Head of caudate nucleus (tissue), 42 donors: ENCODE results near the gene MYO16.
"Not testable (repeated sequence)": the region's sequence is repeated elsewhere in the genome, so short reads cannot be mapped to it uniquely, and the experiment has no call there.

Experiments
- DNase-seq, 42 donors: peaks; one replicate each; pipeline versions ENCODE4 v3.0.0 to v3.0.0-alpha.2; 2020 to 2021; ENCODE audit warnings: mixed read lengths in 7 of 42
- intact Hi-C: fragments of 100-400 bp; cut with DNase I; formaldehyde crosslinking; loops from one replicate; pipeline ENCODE4 v1.15.0; 2022

The MYO16 gene

GRCh38 chr13:108987517-108987916 is 358.1 kb downstream of the MYO16 start:
- DNase-seq, result no peak
- intact Hi-C loops, result no loop called here

- DNase-seq, result no peak
- intact Hi-C loops, result no loop called here
Measured at GRCh38 chr13:108987944-108988343, 358.5 kb downstream of the MYO16 start.

GRCh38 chr13:108991416-108991815 is 362.0 kb downstream of the MYO16 start:
- intact Hi-C loops, DNase-seq: not testable (repeated sequence)

- peak in 6 of 42 donors; percentile 14 to 47 (median 24) for DNase-seq
- intact Hi-C loops, result no loop called here
Measured at GRCh38 chr13:108993346-108993745, 363.9 kb downstream of the MYO16 start.

- no peak for DNase-seq
- intact Hi-C loops, result no loop called here
Measured at GRCh38 chr13:108996430-108996829, 367.0 kb downstream of the MYO16 start.

GRCh38 chr13:109000207-109000606 is 370.8 kb downstream of the MYO16 start:
- no peak for DNase-seq
- intact Hi-C loops, result no loop called here

GRCh38 chr13:109002934-109003333 is 373.5 kb downstream of the MYO16 start:
- DNase-seq, result no peak
- intact Hi-C loops, result no loop called here

GRCh38 chr13:109007946-109008345 is 378.5 kb downstream of the MYO16 start:
- intact Hi-C loops, result no loop called here
- no peak for DNase-seq

- no peak for DNase-seq
- intact Hi-C loops, result no loop called here
Measured at GRCh38 chr13:109009756-109010155, 380.3 kb downstream of the MYO16 start.

- DNase-seq, result no peak
- intact Hi-C loops, result no loop called here
Measured at GRCh38 chr13:109010912-109011311, 381.5 kb downstream of the MYO16 start.

GRCh38 chr13:109012115-109012514 is 382.7 kb downstream of the MYO16 start:
- intact Hi-C loops, result no loop called here
- DNase-seq, result no peak

- no peak for DNase-seq
- intact Hi-C loops, result no loop called here
Measured at GRCh38 chr13:109021558-109021957, 392.1 kb downstream of the MYO16 start.

GRCh38 chr13:109024611-109025010 is 395.2 kb downstream of the MYO16 start:
- DNase-seq, result no peak
- intact Hi-C loops, result no loop called here

GRCh38 chr13:109026266-109026665 is 396.9 kb downstream of the MYO16 start:
- DNase-seq, result no peak
- intact Hi-C loops, result no loop called here

GRCh38 chr13:109028624-109029023 is 399.2 kb downstream of the MYO16 start:
- no peak for DNase-seq
- intact Hi-C loops, result no loop called here

GRCh38 chr13:109033090-109033489 is 403.7 kb downstream of the MYO16 start:
- no peak for DNase-seq

GRCh38 chr13:109036078-109036780 is 406.8 kb downstream of the MYO16 start:
- peak in 1 of 42 donors; percentile 22 for DNase-seq
- intact Hi-C loops, result no loop called here

More at GRCh38 chr13:109033090-109033489, 403.7 kb downstream of the MYO16 start:
- intact Hi-C loops, result no loop called here

- DNase-seq, result no peak
- intact Hi-C loops, result no loop called here
Measured at GRCh38 chr13:109043636-109044035, 414.2 kb downstream of the MYO16 start.

- no peak for DNase-seq
- intact Hi-C loops, result no loop called here
Measured at GRCh38 chr13:109055850-109056249, 426.4 kb downstream of the MYO16 start.

- no peak for DNase-seq
- intact Hi-C loops, result no loop called here
Measured at GRCh38 chr13:109058087-109058486, 428.7 kb downstream of the MYO16 start.

GRCh38 chr13:109072505-109072904 is 443.1 kb downstream of the MYO16 start:
- intact Hi-C loops, result no loop called here
- no peak for DNase-seq
